Measurements from ENCODE around the gene GIMAP8. TPM values are rescaled to one million over a fixed set of nuclear protein-coding genes. Genes with fewer than 3 reads are reported as not detected.

The GIMAP8 gene
- total RNA-seq, 2 donors from 2014 or later = not detected

GRCh38 chr7:150417239-150417638, 33.2 kb upstream of the GIMAP8 start:
- Histone ChIP-seq H3K36me3 (ENCODE audit: control insufficient read depth, insufficient read depth, low read length) (no peaks in the 10 kb centered on the region), H3K9ac (ENCODE audit: extremely low read depth, low read length, poor library complexity, severe bottlenecking) (no peak overlapping the region), H3K27me3 (ENCODE audit: control insufficient read depth, insufficient read depth, low read length, poor library complexity, severe bottlenecking) (peaks cover 8% of the 10 kb centered on the region), H3K4me1 (ENCODE audit: control insufficient read depth, insufficient read depth, low read length) (no peaks in the 10 kb centered on the region), H3K4me3 (ENCODE audit: low read length) (no peak overlapping the region), H3K27ac (ENCODE audit: low read depth, low read length) (no peak overlapping the region), H3K9me3 (ENCODE audit: control insufficient read depth, low read length) (no peaks in the 10 kb centered on the region)
- peaks cover 13% of the 10 kb centered on the region for H3K27me3 Mint-ChIP-seq (ENCODE audit: insufficient read depth)
- no peaks in the 10 kb centered on the region for H3K4me1 Mint-ChIP-seq
- H3K36me3 Mint-ChIP-seq (ENCODE audit: low read depth) = no peaks in the 10 kb centered on the region
- no peak overlapping the region for H3K27ac Mint-ChIP-seq
- DNase-seq = no peak
- no peak for TF ChIP-seq CTCF (conservative IDR thresholded peaks at IDR 0.05)
- no peaks in the 10 kb centered on the region for H3K9me3 Mint-ChIP-seq
- WGBS, 2 experiments (ENCODE audit: insufficient coverage in 1 of 2, insufficient read length in 1 of 2) = 94 to 95% methylated on average over 7 to 10 of the region's 10 CpGs
- H3K4me3 Mint-ChIP-seq = no peak overlapping the region

- Mint-ChIP-seq H3K27me3 (ENCODE audit: insufficient read depth) (peaks cover 16% of the 10 kb centered on the region), H3K9me3 (no peaks in the 10 kb centered on the region), H3K27ac (no peak overlapping the region), H3K36me3 (ENCODE audit: low read depth) (no peaks in the 10 kb centered on the region), H3K4me1 (no peaks in the 10 kb centered on the region), H3K4me3 (no peak overlapping the region)
- no peak overlapping the region for H3K9ac ChIP-seq (ENCODE audit: extremely low read depth, low read length, poor library complexity, severe bottlenecking)
- peak; percentile 42 for TF ChIP-seq CTCF (conservative IDR thresholded peaks at IDR 0.05)
- 94 to 97% methylated on average over 3 to 6 of the region's 6 CpGs for WGBS, 2 experiments (ENCODE audit: insufficient coverage in 1 of 2, insufficient read length in 1 of 2)
- H3K4me1 ChIP-seq (ENCODE audit: control insufficient read depth, insufficient read depth, low read length) = no peaks in the 10 kb centered on the region
- H3K36me3 ChIP-seq (ENCODE audit: control insufficient read depth, insufficient read depth, low read length) = no peaks in the 10 kb centered on the region
- H3K27me3 ChIP-seq (ENCODE audit: control insufficient read depth, insufficient read depth, low read length, poor library complexity, severe bottlenecking) = peaks cover 8% of the 10 kb centered on the region
- no peak overlapping the region for H3K4me3 ChIP-seq (ENCODE audit: low read length)
- no peak for DNase-seq
- no peak overlapping the region for H3K27ac ChIP-seq (ENCODE audit: low read depth, low read length)
- no peaks in the 10 kb centered on the region for H3K9me3 ChIP-seq (ENCODE audit: control insufficient read depth, low read length)
Observed at GRCh38 chr7:150417863-150418262, 32.6 kb upstream of the GIMAP8 start.

GRCh38 chr7:150420242-150420641, 30.2 kb upstream of the GIMAP8 start:
- no peaks in the 10 kb centered on the region for H3K9me3 Mint-ChIP-seq
- TF ChIP-seq CTCF (conservative IDR thresholded peaks at IDR 0.05) = no peak
- Histone ChIP-seq H3K9ac (ENCODE audit: extremely low read depth, low read length, poor library complexity, severe bottlenecking) (no peak overlapping the region), H3K27me3 (ENCODE audit: control insufficient read depth, insufficient read depth, low read length, poor library complexity, severe bottlenecking) (peaks cover 8% of the 10 kb centered on the region), H3K36me3 (ENCODE audit: control insufficient read depth, insufficient read depth, low read length) (no peaks in the 10 kb centered on the region), H3K4me3 (ENCODE audit: low read length) (no peak overlapping the region), H3K9me3 (ENCODE audit: control insufficient read depth, low read length) (no peaks in the 10 kb centered on the region), H3K27ac (ENCODE audit: low read depth, low read length) (no peak overlapping the region), H3K4me1 (ENCODE audit: control insufficient read depth, insufficient read depth, low read length) (no peaks in the 10 kb centered on the region)
- peaks cover 16% of the 10 kb centered on the region for H3K27me3 Mint-ChIP-seq (ENCODE audit: insufficient read depth)
- 83 to 88% methylated on average over 2 of the region's 2 CpGs for WGBS, 2 experiments (ENCODE audit: insufficient coverage in 1 of 2, insufficient read length in 1 of 2)
- no peak overlapping the region for H3K4me3 Mint-ChIP-seq
- H3K27ac Mint-ChIP-seq = no peak overlapping the region
- no peaks in the 10 kb centered on the region for H3K4me1 Mint-ChIP-seq
- no peaks in the 10 kb centered on the region for H3K36me3 Mint-ChIP-seq (ENCODE audit: low read depth)
- peak; percentile 21 for DNase-seq
